Body of pancreas (tissue), 4 donors: ENCODE measurements around the gene GCNT2. TPM values are rescaled to one million over a fixed set of nuclear protein-coding genes. Genes with fewer than 3 reads are reported as not detected.

ENCODE experiments used
- ATAC-seq: fragments of 150-250 bp; one replicate; pipeline ENCODE4 v1.9.1; 2016
- DNase-seq, 4 donors: peaks; one replicate each; pipeline ENCODE4 v3.0.0-alpha.2; 2019
- H3K27ac ChIP-seq, 4 donors: fragments of 200-600 bp; sonication (generic); 1 replicate in 3 of 4; 2 replicates in 1 of 4; pipeline versions ENCODE4 v1.5.1 to v1.6.1; 2016 to 2019; ENCODE audit warnings: mild to moderate bottlenecking in 1 of 4, mixed read lengths in 1 of 4, moderate library complexity in 1 of 4
- H3K27me3 ChIP-seq, 2 donors: fragments of 200-600 bp; sonication (generic); one replicate each; pipeline ENCODE4 v1.6.0; 2016; ENCODE audit warnings: mild to moderate bottlenecking in 1 of 2
- H3K36me3 ChIP-seq, 2 donors: fragments of 200-600 bp; sonication (generic); replicated peaks in 1 of 2; 2 replicates each; pipeline ENCODE4 v1.5.1; 2016; ENCODE audit warnings: low read depth in 2 of 2; ENCODE audit not compliant: insufficient read depth in 1 of 2
- H3K4me1 ChIP-seq: fragments of 200-600 bp; sonication (generic); one replicate; pipeline ENCODE4 v1.6.0; 2016
- H3K4me3 ChIP-seq, 2 donors: fragments of 200-600 bp; sonication (generic); 1 replicate in 1 of 2; 2 replicates in 1 of 2; pipeline ENCODE4 v1.5.1; 2016 to 2019
- H3K9me3 ChIP-seq, 3 donors: fragments of 200-600 bp; sonication (generic); 1 replicate in 2 of 3; 2 replicates in 1 of 3; pipeline ENCODE4 v1.5.1; 2016
- CTCF ChIP-seq, 7 experiments: fragments of 450-650 bp in 4 of 7; fragments of 200-600 bp in 3 of 7; sonication (generic) in 3 of 7; IDR thresholded peaks; one replicate each; pipeline ENCODE4 v1.5.1; 2016 to 2019; ENCODE audit warnings: antibody characterized with exemption in 7 of 7
- POLR2A ChIP-seq, 3 donors: fragments of 450-650 bp; IDR thresholded peaks; one replicate each; pipeline ENCODE4 v1.6.1; 2016; ENCODE audit warnings: antibody characterized with exemption in 3 of 3, mild to moderate bottlenecking in 2 of 3
- WGBS, 2 donors: methylation state at CpG; one replicate each; pipeline ENCODE4 v1.1.5; 2017; 5-methylcytosine and 5-hydroxymethylcytosine counted together
- intact Hi-C: fragments of 100-400 bp; cut with DNase I; formaldehyde crosslinking; loops from one replicate; pipeline ENCODE4 v1.15.1; 2023
- small RNA-seq: library from RNA; depleted of rRNA; stranded (forward); fragments of <200 nt; gene quantifications from one replicate; pipeline ENCODE3, GENCODE V24; 2016
- total RNA-seq, 2 donors: library from RNA; depleted of rRNA; stranded (reverse); fragments of >200 nt; gene quantifications; one replicate each; pipeline ENCODE4 v1.1.0, GENCODE V29; 2016

The GCNT2 gene
- total RNA-seq, 2 donors from 2014 or later, result 4.4 to 7.6 TPM

GRCh38 chr6:10668126-10668917 is 147.2 kb downstream of the GCNT2 start:
- intact Hi-C loops, result no loop called here
- DNase-seq, result no peak
- H3K27me3 ChIP-seq, result no peaks in the 10 kb centered on the region
- no peaks in the 10 kb centered on the region for H3K36me3 ChIP-seq
- 82 to 95% methylated on average over 6 of the region's 6 CpGs for WGBS, 2 donors
- no peak for TF ChIP-seq CTCF (IDR thresholded peaks at IDR 0.05)
- TF ChIP-seq POLR2A (IDR thresholded peaks at IDR 0.05), result no peak
- H3K4me3 ChIP-seq, result no peak overlapping the region
- no peak overlapping the region for H3K27ac ChIP-seq
- ATAC-seq, result no peak
- no peaks in the 10 kb centered on the region for H3K4me1 ChIP-seq
- H3K9me3 ChIP-seq, result no peaks in the 10 kb centered on the region

GRCh38 chr6:10676403-10676802 is 155.3 kb downstream of the GCNT2 start:
- ATAC-seq (no peak), DNase-seq (no peak)
- no peak for TF ChIP-seq POLR2A (IDR thresholded peaks at IDR 0.05)
- TF ChIP-seq CTCF (IDR thresholded peaks at IDR 0.05), result no peak
- intact Hi-C loops, result no loop called here
- no peaks in the 10 kb centered on the region for H3K9me3 ChIP-seq
- H3K36me3 ChIP-seq, result no peaks in the 10 kb centered on the region
- no peak overlapping the region for H3K4me3 ChIP-seq
- no peak overlapping the region for H3K27ac ChIP-seq
- H3K4me1 ChIP-seq, result no peaks in the 10 kb centered on the region
- WGBS, 2 donors, result 92 to 98% methylated on average over 7 of the region's 7 CpGs
- no peaks in the 10 kb centered on the region for H3K27me3 ChIP-seq

- no peaks in the 10 kb centered on the region for H3K27me3 ChIP-seq
- no peak overlapping the region for H3K27ac ChIP-seq
- intact Hi-C loops, result no loop called here
- ATAC-seq (no peak), DNase-seq (no peak)
- no peaks in the 10 kb centered on the region for H3K36me3 ChIP-seq
- 87 to 92% methylated on average over 4 of the region's 4 CpGs for WGBS, 2 donors
- TF ChIP-seq CTCF (IDR thresholded peaks at IDR 0.05) (no peak), POLR2A (IDR thresholded peaks at IDR 0.05) (no peak)
- H3K4me3 ChIP-seq, result no peak overlapping the region
- no peaks in the 10 kb centered on the region for H3K4me1 ChIP-seq
- H3K9me3 ChIP-seq, result no peaks in the 10 kb centered on the region
These were observed 157.3 kb downstream of the GCNT2 start for GRCh38 chr6:10678456-10678855.

Small RNAs within 50 kb of the gene (small RNA-seq; reads per million reads assigned to genes)
- gene RF00019, result not detected

Other genes starting within 250 kb of the GCNT2 start
- not detected for gene TFAP2A, start 106.3 kb upstream of the GCNT2 start, total RNA-seq
- not detected for gene C6orf52, start 173.3 kb downstream of the GCNT2 start, total RNA-seq
- gene PAK1IP1, start 173.6 kb downstream of the GCNT2 start, total RNA-seq, result 1 to 10 TPM; 2.1 to 8.6 TPM
- gene TMEM14C, start 201.7 kb downstream of the GCNT2 start, total RNA-seq, result 10 to 100 TPM; 31.6 to 61.0 TPM
- gene TMEM14B, start 226.5 kb downstream of the GCNT2 start, total RNA-seq, result 10 to 100 TPM; 49.3 to 49.4 TPM